ENCODE data around the gene SUPT16H.

DNA sequence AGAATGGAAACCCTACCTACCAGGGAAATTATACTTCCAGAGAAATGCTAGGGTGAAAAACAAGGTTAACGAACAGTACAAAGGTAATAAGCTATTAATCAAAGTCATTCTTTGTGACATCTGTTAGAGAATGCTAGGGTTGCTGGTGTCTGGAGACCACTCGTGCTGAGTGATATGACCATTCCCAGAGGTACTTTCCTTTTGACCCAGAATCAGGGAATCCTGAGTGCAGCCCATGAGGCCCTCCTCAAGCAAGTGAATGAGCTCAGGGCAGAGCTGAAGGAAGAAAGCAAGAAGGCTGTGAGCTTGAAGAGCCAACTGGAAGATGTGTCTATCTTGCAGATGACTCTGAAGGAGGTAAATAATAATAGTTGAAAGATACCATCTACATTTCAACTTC is 72.2 kb downstream of the SUPT16H start:
- TF ChIP-seq CTCF (IDR thresholded peaks at IDR 0.05) = no peak
- TF ChIP-seq POLR2A (IDR thresholded peaks at IDR 0.05; ENCODE audit: low read depth) = no peak
- no peak for TF ChIP-seq POLR2AphosphoS5 (IDR thresholded peaks at IDR 0.05)
- no peak for TF ChIP-seq EP300 (IDR thresholded peaks at IDR 0.05)
